ENCODE results near the gene SMIM35. TPM values are rescaled to one million over a fixed set of nuclear protein-coding genes. Genes with fewer than 3 reads are reported as not detected.
A peak's percentile ranks its signal among the peaks of the same experiment; 100 is the strongest.

SMIM35 gene
- total and polyA plus RNA-seq, 2 of the 13 experiments (the other 11 are each of a cell fraction or from before 2014, with no cell fraction given), result not detected

- TF ChIP-seq, protein P1, sequence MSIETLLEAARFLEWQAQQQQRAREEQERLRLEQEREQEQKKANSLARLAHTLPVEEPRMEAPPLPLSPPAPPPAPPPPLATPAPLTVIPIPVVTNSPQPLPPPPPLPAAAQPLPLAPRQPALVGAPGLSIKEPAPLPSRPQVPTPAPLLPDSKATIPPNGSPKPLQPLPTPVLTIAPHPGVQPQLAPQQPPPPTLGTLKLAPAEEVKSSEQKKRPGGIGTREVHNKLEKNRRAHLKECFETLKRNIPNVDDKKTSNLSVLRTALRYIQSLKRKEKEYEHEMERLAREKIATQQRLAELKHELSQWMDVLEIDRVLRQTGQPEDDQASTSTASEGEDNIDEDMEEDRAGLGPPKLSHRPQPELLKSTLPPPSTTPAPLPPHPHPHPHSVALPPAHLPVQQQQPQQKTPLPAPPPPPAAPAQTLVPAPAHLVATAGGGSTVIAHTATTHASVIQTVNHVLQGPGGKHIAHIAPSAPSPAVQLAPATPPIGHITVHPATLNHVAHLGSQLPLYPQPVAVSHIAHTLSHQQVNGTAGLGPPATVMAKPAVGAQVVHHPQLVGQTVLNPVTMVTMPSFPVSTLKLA (IDR thresholded peaks at IDR 0.05), result no peak
- TF ChIP-seq ZFYVE20 (CRISPR knock-in tag; IDR thresholded peaks at IDR 0.05; ENCODE audit: borderline replicate concordance, low read depth), result no peak
- TF ChIP-seq ZNF572 (CRISPR knock-in tag; IDR thresholded peaks at IDR 0.05), result 0 out of 2 replicates have a peak, but pooled peaks have one; percentile 32
- no peak for TF ChIP-seq NFIC (IDR thresholded peaks at IDR 0.05; ENCODE audit: low read length)
- 0 out of 2 replicates have a peak, but pooled peaks have one; percentile 9 for TF ChIP-seq ZNF34 (CRISPR knock-in tag; IDR thresholded peaks at IDR 0.05; ENCODE audit: borderline replicate concordance)
- TF ChIP-seq, protein P2, sequence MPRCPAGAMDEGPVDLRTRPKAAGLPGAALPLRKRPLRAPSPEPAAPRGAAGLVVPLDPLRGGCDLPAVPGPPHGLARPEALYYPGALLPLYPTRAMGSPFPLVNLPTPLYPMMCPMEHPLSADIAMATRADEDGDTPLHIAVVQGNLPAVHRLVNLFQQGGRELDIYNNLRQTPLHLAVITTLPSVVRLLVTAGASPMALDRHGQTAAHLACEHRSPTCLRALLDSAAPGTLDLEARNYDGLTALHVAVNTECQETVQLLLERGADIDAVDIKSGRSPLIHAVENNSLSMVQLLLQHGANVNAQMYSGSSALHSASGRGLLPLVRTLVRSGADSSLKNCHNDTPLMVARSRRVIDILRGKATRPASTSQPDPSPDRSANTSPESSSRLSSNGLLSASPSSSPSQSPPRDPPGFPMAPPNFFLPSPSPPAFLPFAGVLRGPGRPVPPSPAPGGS (CRISPR knock-in tag; IDR thresholded peaks at IDR 0.05), result no peak
- no peak for TF ChIP-seq NBN (conservative IDR thresholded peaks at IDR 0.05)
- no peak for TF ChIP-seq TP53 (CRISPR knock-in tag; conservative IDR thresholded peaks at IDR 0.05)
- TF ChIP-seq REPIN1 (CRISPR knock-in tag; IDR thresholded peaks at IDR 0.05; ENCODE audit: borderline replicate concordance, low read depth), result no peak
- 0 out of 2 replicates have a peak, but pooled peaks have one; percentile 18 for TF ChIP-seq ZMYM2 (CRISPR knock-in tag; IDR thresholded peaks at IDR 0.05)
- TF ChIP-seq, protein P3, sequence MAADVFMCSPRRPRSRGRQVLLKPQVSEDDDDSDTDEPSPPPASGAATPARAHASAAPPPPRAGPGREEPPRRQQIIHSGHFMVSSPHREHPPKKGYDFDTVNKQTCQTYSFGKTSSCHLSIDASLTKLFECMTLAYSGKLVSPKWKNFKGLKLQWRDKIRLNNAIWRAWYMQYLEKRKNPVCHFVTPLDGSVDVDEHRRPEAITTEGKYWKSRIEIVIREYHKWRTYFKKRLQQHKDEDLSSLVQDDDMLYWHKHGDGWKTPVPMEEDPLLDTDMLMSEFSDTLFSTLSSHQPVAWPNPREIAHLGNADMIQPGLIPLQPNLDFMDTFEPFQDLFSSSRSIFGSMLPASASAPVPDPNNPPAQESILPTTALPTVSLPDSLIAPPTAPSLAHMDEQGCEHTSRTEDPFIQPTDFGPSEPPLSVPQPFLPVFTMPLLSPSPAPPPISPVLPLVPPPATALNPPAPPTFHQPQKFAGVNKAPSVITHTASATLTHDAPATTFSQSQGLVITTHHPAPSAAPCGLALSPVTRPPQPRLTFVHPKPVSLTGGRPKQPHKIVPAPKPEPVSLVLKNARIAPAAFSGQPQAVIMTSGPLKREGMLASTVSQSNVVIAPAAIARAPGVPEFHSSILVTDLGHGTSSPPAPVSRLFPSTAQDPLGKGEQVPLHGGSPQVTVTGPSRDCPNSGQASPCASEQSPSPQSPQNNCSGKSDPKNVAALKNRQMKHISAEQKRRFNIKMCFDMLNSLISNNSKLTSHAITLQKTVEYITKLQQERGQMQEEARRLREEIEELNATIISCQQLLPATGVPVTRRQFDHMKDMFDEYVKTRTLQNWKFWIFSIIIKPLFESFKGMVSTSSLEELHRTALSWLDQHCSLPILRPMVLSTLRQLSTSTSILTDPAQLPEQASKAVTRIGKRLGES (CRISPR knock-in tag; IDR thresholded peaks at IDR 0.05; ENCODE audit: borderline replicate concordance), result no peak
- TF ChIP-seq SAP130 (CRISPR knock-in tag; IDR thresholded peaks at IDR 0.05; ENCODE audit: low read depth), result no peak
- no peak for TF ChIP-seq HOXD1 (CRISPR knock-in tag; IDR thresholded peaks at IDR 0.05)
- TF ChIP-seq IKZF4 (CRISPR knock-in tag; IDR thresholded peaks at IDR 0.05; ENCODE audit: borderline replicate concordance, low read depth, not compliant biosample characterization), result no peak
- no peak for TF ChIP-seq ONECUT2 (CRISPR knock-in tag; IDR thresholded peaks at IDR 0.05)
- no peak for TF ChIP-seq DZIP1 (CRISPR knock-in tag; IDR thresholded peaks at IDR 0.05)
- 0 out of 2 replicates have a peak, but pooled peaks have one; percentile 28 for TF ChIP-seq ZNF543 (CRISPR knock-in tag; IDR thresholded peaks at IDR 0.05)
- TF ChIP-seq, protein P4, sequence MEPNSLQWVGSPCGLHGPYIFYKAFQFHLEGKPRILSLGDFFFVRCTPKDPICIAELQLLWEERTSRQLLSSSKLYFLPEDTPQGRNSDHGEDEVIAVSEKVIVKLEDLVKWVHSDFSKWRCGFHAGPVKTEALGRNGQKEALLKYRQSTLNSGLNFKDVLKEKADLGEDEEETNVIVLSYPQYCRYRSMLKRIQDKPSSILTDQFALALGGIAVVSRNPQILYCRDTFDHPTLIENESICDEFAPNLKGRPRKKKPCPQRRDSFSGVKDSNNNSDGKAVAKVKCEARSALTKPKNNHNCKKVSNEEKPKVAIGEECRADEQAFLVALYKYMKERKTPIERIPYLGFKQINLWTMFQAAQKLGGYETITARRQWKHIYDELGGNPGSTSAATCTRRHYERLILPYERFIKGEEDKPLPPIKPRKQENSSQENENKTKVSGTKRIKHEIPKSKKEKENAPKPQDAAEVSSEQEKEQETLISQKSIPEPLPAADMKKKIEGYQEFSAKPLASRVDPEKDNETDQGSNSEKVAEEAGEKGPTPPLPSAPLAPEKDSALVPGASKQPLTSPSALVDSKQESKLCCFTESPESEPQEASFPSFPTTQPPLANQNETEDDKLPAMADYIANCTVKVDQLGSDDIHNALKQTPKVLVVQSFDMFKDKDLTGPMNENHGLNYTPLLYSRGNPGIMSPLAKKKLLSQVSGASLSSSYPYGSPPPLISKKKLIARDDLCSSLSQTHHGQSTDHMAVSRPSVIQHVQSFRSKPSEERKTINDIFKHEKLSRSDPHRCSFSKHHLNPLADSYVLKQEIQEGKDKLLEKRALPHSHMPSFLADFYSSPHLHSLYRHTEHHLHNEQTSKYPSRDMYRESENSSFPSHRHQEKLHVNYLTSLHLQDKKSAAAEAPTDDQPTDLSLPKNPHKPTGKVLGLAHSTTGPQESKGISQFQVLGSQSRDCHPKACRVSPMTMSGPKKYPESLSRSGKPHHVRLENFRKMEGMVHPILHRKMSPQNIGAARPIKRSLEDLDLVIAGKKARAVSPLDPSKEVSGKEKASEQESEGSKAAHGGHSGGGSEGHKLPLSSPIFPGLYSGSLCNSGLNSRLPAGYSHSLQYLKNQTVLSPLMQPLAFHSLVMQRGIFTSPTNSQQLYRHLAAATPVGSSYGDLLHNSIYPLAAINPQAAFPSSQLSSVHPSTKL (CRISPR knock-in tag; IDR thresholded peaks at IDR 0.05), result no peak
Observed at GRCh38 chr11:118095493-118095892, 8.7 kb upstream of the SMIM35 start (continued).
